HepG2 (cell line): Measurements from ENCODE around the gene GRAMD1B. TPM values are rescaled to one million over a fixed set of nuclear protein-coding genes. Genes with fewer than 3 reads are reported as not detected.

Source experiments
- ATAC-seq: fragments of 200-7000 bp; cut with Tn5 transposase; 3 replicates; pipeline ENCODE4 v1.9.1; 2020; ENCODE audit warnings: mild to moderate bottlenecking, moderate library complexity
- BruUV-seq: library from RNA; stranded (reverse); fragments of 400-500 nt; replicated peaks from 2 replicates; lab custom pipeline; 2021; lab: Mats Ljungman, UMichigan
- CTCF ChIA-PET: fragments of 300-600 bp; formaldehyde crosslinking; extraction: SDS; loops from one replicate; lab custom pipeline; 2021; ENCODE audit warnings: low total read pairs, inconsistent platforms, low intra/inter-chr PET ratio; lab: Yijun Ruan, JAX
- POLR2A ChIA-PET: fragments of 350-600 bp; sonication (Branson Sonifier 250); formaldehyde crosslinking; loops from one replicate; lab custom pipeline; 2020; ENCODE audit warnings: antibody characterized with exemption, inconsistent platforms; lab: Yijun Ruan, JAX
- DNase-seq: peaks from one replicate; pipeline ENCODE4 v3.0.0-alpha.2; 2015; ENCODE audit warnings: low spot score
- FAIRE-seq: peaks from 3 replicates; lab custom pipeline; 2011; peaks lifted over from hg19 to GRCh38; lab: Jason Lieb, UNC
- H2AFZ ChIP-seq: one replicate; pipeline ENCODE4 v1.6.1; 2011; ENCODE audit warnings: low read length, inconsistent platforms
- H3K27ac ChIP-seq: fragments of 300-600 bp; 3 replicates; pipeline ENCODE4 v1.8.0; 2011; ENCODE audit warnings: mixed run types, mild to moderate bottlenecking, mixed read lengths, low read length, inconsistent platforms; ENCODE audit not compliant: insufficient read depth; ENCODE audit errors: extremely low read length
- H3K27me3 ChIP-seq, 2 experiments: fragments of 200-600 bp in 1 of 2; 2 replicates in 1 of 2; 3 replicates in 1 of 2; pipeline versions ENCODE4 v1.6.0 to v1.8.0; 2011; ENCODE audit warnings: low read length in 2 of 2, mild to moderate bottlenecking in 2 of 2, moderate library complexity in 2 of 2, inconsistent platforms in 1 of 2; ENCODE audit not compliant: insufficient read depth in 2 of 2, control insufficient read depth in 1 of 2
- H3K36me3 ChIP-seq, 2 experiments: fragments of 200-600 bp in 1 of 2; replicated peaks in 1 of 2; 2 replicates in 1 of 2; 3 replicates in 1 of 2; pipeline versions ENCODE4 v1.5.1 to v1.8.0; 2011; ENCODE audit warnings: low read length in 2 of 2, inconsistent platforms in 1 of 2; ENCODE audit not compliant: insufficient read depth in 2 of 2, control insufficient read depth in 1 of 2
- H3K4me1 ChIP-seq: 2 replicates; pipeline ENCODE4 v1.5.1; 2012; ENCODE audit warnings: low read length, inconsistent platforms; ENCODE audit not compliant: insufficient read depth
- H3K4me2 ChIP-seq: 2 replicates; pipeline ENCODE4 v1.6.0; 2011; ENCODE audit warnings: low read depth, low read length, inconsistent platforms
- H3K4me3 ChIP-seq, 3 experiments: fragments of 200-600 bp in 1 of 3; sonication (generic), shearing (Covaris generic) in 1 of 3; replicated peaks in 1 of 3; 2 replicates each; pipeline ENCODE4 v1.5.1; 2011 to 2016; ENCODE audit warnings: low read length in 3 of 3, inconsistent platforms in 2 of 3, low read depth in 2 of 3, mild to moderate bottlenecking in 2 of 3, control low read depth in 1 of 3, mixed read lengths in 1 of 3; ENCODE audit not compliant: insufficient read depth in 1 of 3
- H3K79me2 ChIP-seq: one replicate; pipeline ENCODE4 v1.6.1; 2011; ENCODE audit warnings: low read length, inconsistent platforms; ENCODE audit not compliant: insufficient read depth
- H3K9ac ChIP-seq: 2 replicates; pipeline ENCODE4 v1.6.0; 2011; ENCODE audit warnings: mild to moderate bottlenecking, low read depth, low read length, inconsistent platforms; ENCODE audit not compliant: insufficient read depth
- H3K9me3 ChIP-seq: 2 replicates; pipeline ENCODE4 v1.5.1; 2012; ENCODE audit warnings: mild to moderate bottlenecking, low read length
- H4K20me1 ChIP-seq: 2 replicates; pipeline ENCODE4 v1.6.0; 2011; ENCODE audit warnings: inconsistent platforms, mild to moderate bottlenecking, low read length, moderate library complexity; ENCODE audit not compliant: insufficient read depth
- FLYWCH1 ChIP-seq: sonication (generic); formaldehyde crosslinking; IDR thresholded peaks from 2 replicates; pipeline ENCODE4 v1.8.1; 2023; ENCODE audit warnings: mild to moderate bottlenecking, missing genetic modification reagents
- KAT8 ChIP-seq: IDR thresholded peaks from 2 replicates; pipeline ENCODE4 v1.6.1; 2016; ENCODE audit warnings: missing genetic modification reagents, missing compliant biosample characterization
- KLF9 ChIP-seq: IDR thresholded peaks from 2 replicates; pipeline ENCODE4 v1.6.1; 2016; ENCODE audit warnings: low read depth
- NFAT5 ChIP-seq: sonication (generic); formaldehyde crosslinking; IDR thresholded peaks from 2 replicates; pipeline ENCODE4 v1.4.0; 2020; ENCODE audit warnings: missing genetic modification reagents
- PAF1 ChIP-seq: IDR thresholded peaks from 2 replicates; pipeline ENCODE4 v1.6.1; 2016; ENCODE audit warnings: missing genetic modification reagents, missing compliant biosample characterization
- PHF8 ChIP-seq: sonication (generic); formaldehyde crosslinking; IDR thresholded peaks from 2 replicates; pipeline ENCODE4 v1.5.0; 2020; ENCODE audit warnings: missing genetic modification reagents
- PITX1 ChIP-seq: sonication (generic); formaldehyde crosslinking; IDR thresholded peaks from 2 replicates; pipeline ENCODE4 v1.5.1; 2020; ENCODE audit warnings: mild to moderate bottlenecking, missing genetic modification reagents
- POGK ChIP-seq: sonication (generic); formaldehyde crosslinking; conservative IDR thresholded peaks from 2 replicates; pipeline ENCODE4 v1.8.0; 2022; ENCODE audit warnings: mild to moderate bottlenecking, moderate library complexity, missing genetic modification reagents
- SIN3B ChIP-seq: fragments of 150-350 bp; IDR thresholded peaks from 2 replicates; pipeline ENCODE4 v1.6.1; 2014; ENCODE audit warnings: low read length
- SIX4 ChIP-seq: sonication (generic); formaldehyde crosslinking; IDR thresholded peaks from 2 replicates; pipeline ENCODE4 v1.4.0; 2020; ENCODE audit warnings: missing genetic modification reagents
- ZNF343 ChIP-seq: sonication (generic); formaldehyde crosslinking; IDR thresholded peaks from 2 replicates; pipeline ENCODE4 v1.4.0; 2020; ENCODE audit warnings: mild to moderate bottlenecking, missing genetic modification reagents
- ZNF670 ChIP-seq: sonication (generic); formaldehyde crosslinking; IDR thresholded peaks from 2 replicates; pipeline ENCODE4 v1.8.0; 2022; ENCODE audit warnings: mild to moderate bottlenecking, missing genetic modification reagents, borderline replicate concordance
- ZNF737 ChIP-seq: sonication (generic); formaldehyde crosslinking; IDR thresholded peaks from 2 replicates; pipeline ENCODE4 v1.5.0; 2020; ENCODE audit warnings: missing genetic modification reagents, mild to moderate bottlenecking, borderline replicate concordance
- WGBS: methylation state at CpG from one replicate; pipeline ENCODE4 v1.1.6; 2017; ENCODE audit warnings: low lambda C conversion rate; 5-methylcytosine and 5-hydroxymethylcytosine counted together
- in situ Hi-C: cut with HindIII; loops from 2 replicates; pipeline ENCODE4 v1.10.0; 2017; ENCODE audit warnings: low pct_unique_long_range_greater_than_20kb; ENCODE audit not compliant: extremely low pct_ligation_motif_present
- intact Hi-C: fragments of 100-400 bp; cut with micrococcal nuclease; formaldehyde crosslinking; loops from one replicate; pipeline ENCODE4 v1.10.0; 2022; ENCODE audit not compliant: unreplicated experiment
- polyA plus RNA-seq, 8 experiments: library from polyadenylated mRNA; depleted of rRNA in 3 of 8; stranded (reverse) in 7 of 8; unstranded in 1 of 8; fragments of >200 nt; fragmentation: Illumina TruSeq in 4 of 8; extraction: Trizol in 4 of 8; gene quantifications; 2 replicates each; pipeline versions ENCODE4 v1.2.1 to v1.2.3, GENCODE V29; 2011 to 2016; ENCODE audit warnings: low read depth in 4 of 8, missing spikeins in 1 of 8, mixed read lengths in 1 of 8; ENCODE audit not compliant: insufficient read depth in 1 of 8
- total RNA-seq, 5 experiments: library from RNA; depleted of rRNA; stranded (reverse); fragments of >200 nt; fragmentation: Illumina TruSeq; extraction: Trizol; gene quantifications; 2 replicates each; pipeline ENCODE4 v1.2.3, GENCODE V29; 2016; ENCODE audit warnings: low read depth in 1 of 5

Gene GRAMD1B
- total and polyA plus RNA-seq, 2 of the 13 experiments (the other 11 are each of a cell fraction or from before 2014, with no cell fraction given): 0.12 TPM; not detected in 1

- no peak for DNase-seq
- Histone ChIP-seq H2AFZ (no peak overlapping the region), H3K36me3 (no peaks in the 10 kb centered on the region), H3K4me1 (no peaks in the 10 kb centered on the region), H4K20me1 (no peaks in the 10 kb centered on the region), H3K9me3 (no peaks in the 10 kb centered on the region), H3K27me3 (peaks cover 12 to 43% of the 10 kb centered on the region in 2 experiments; a peak in 4 of 5 replicates), H3K9ac (no peak overlapping the region), H3K79me2 (no peaks in the 10 kb centered on the region), H3K4me2 (no peak overlapping the region), H3K27ac (no peak overlapping the region), H3K4me3 (no peak overlapping the region)
- POLR2A ChIA-PET: no interaction called here
- CTCF ChIA-PET: no interaction called here
- 48% methylated on average over 8 of the region's 8 CpGs for WGBS
- ATAC-seq: no peak
- no peak for TF ChIP-seq KLF9 (CRISPR knock-in tag)
- TF ChIP-seq POGK (CRISPR knock-in tag): no peak
- no peak for TF ChIP-seq FLYWCH1 (CRISPR knock-in tag)
- TF ChIP-seq ZNF343 (CRISPR knock-in tag): no peak
- TF ChIP-seq ZNF670 (CRISPR knock-in tag): no peak
- no peak for TF ChIP-seq NFAT5 (CRISPR knock-in tag)
- no peak for TF ChIP-seq ZNF737
- no peak for TF ChIP-seq PITX1 (CRISPR knock-in tag)
- TF ChIP-seq KAT8 (CRISPR knock-in tag): no peak
- TF ChIP-seq SIX4 (CRISPR knock-in tag): no peak
- no peak for TF ChIP-seq SIN3B
- TF ChIP-seq PAF1: no peak
- TF ChIP-seq PHF8 (CRISPR knock-in tag): no peak
- no peak for FAIRE-seq
- no TSS peak for BruUV-seq
- in situ Hi-C loops: no loop called here
- intact Hi-C loops: no loop called here
Measured at GRCh38 chr11:123562829-123563228, 132.8 kb downstream of the GRAMD1B start.
